Omental fat pad (tissue), 4 donors: Measurements from ENCODE around the gene MBTPS1. TPM values are rescaled to one million over a fixed set of nuclear protein-coding genes. Genes with fewer than 3 reads are reported as not detected.

Experiments used
- ATAC-seq: fragments of 150-250 bp; one replicate; pipeline ENCODE4 v1.9.1; 2016; ENCODE audit warnings: mild to moderate bottlenecking, moderate library complexity; ENCODE audit not compliant: low FRiP score
- DNase-seq: peaks from one replicate; pipeline ENCODE4 v3.0.0-alpha.2; 2019; ENCODE audit warnings: low spot score
- CTCF ChIP-seq, 3 donors: fragments of 450-650 bp; IDR thresholded peaks; one replicate each; pipeline ENCODE4 v1.5.1; 2016 to 2017; ENCODE audit warnings: antibody characterized with exemption in 3 of 3, mild to moderate bottlenecking in 3 of 3, moderate library complexity in 2 of 3
- total RNA-seq, 4 donors: library from RNA; depleted of rRNA; stranded (reverse); fragments of >200 nt; gene quantifications; one replicate each; pipeline ENCODE4 v1.1.0, GENCODE V29; 2016

MBTPS1 gene
- total RNA-seq, 4 donors from 2014 or later = 75.3 to 100 (median 84.3) TPM

- ATAC-seq (no peak), DNase-seq (no peak)
- no peak for TF ChIP-seq CTCF (IDR thresholded peaks at IDR 0.05)
Observed at GRCh38 chr16:84043486-84044117, 73.1 kb downstream of the MBTPS1 start.

GRCh38 chr16:84042879-84043485 is 73.8 kb downstream of the MBTPS1 start:
- TF ChIP-seq CTCF (IDR thresholded peaks at IDR 0.05) = no peak
- ATAC-seq (no peak), DNase-seq (no peak)

GRCh38 chr16:84042308-84042878 is 74.3 kb downstream of the MBTPS1 start, which contains the start of gene SLC38A8:
Gene SLC38A8, minus strand, starts transcription at chr16:84042795. Its CDS starts 638 bp downstream, at chr16:84042157.
- DNase-seq (no peak), ATAC-seq (no peak)
- TF ChIP-seq CTCF (IDR thresholded peaks at IDR 0.05) = no peak

- DNase-seq (no peak), ATAC-seq (no peak)
- TF ChIP-seq CTCF (IDR thresholded peaks at IDR 0.05) = no peak
Observed at GRCh38 chr16:84041881-84042280, 74.9 kb downstream of the MBTPS1 start.

- ATAC-seq (no peak), DNase-seq (no peak)
- TF ChIP-seq CTCF (IDR thresholded peaks at IDR 0.05) = no peak
Observed at GRCh38 chr16:84040823-84041820, 75.6 kb downstream of the MBTPS1 start.

- no peak for DNase-seq
- no peak for ATAC-seq
- no peak for TF ChIP-seq CTCF (IDR thresholded peaks at IDR 0.05)
Observed at GRCh38 chr16:84040226-84040822, 76.4 kb downstream of the MBTPS1 start.
